ENCODE measurements around the gene FAM240A.

The FAM240A gene

GRCh38 chr3:46612324-46612723 is at the start of gene FAM240A:
Gene FAM240A, plus strand, starts transcription at chr3:46612525. Its CDS starts 159 bp downstream, at chr3:46612684.
- TF ChIP-seq CTCF (IDR thresholded peaks at IDR 0.05; ENCODE audit: borderline replicate concordance, control extremely low read depth, extremely low read depth, insufficient read depth, missing control alignments): no peak
- in situ Hi-C loops (cut with MboI; ENCODE audit: low sequenced_read_pairs, unreplicated experiment): no loop called here
- DNase-seq (ENCODE audit: low spot score): no peak

GRCh38 chr3:46564190-46565021 is 47.9 kb upstream of the FAM240A start:
- no peak for DNase-seq (ENCODE audit: low spot score)
- in situ Hi-C loops (cut with MboI; ENCODE audit: low sequenced_read_pairs, unreplicated experiment): no loop called here
- no peak for TF ChIP-seq CTCF (IDR thresholded peaks at IDR 0.05; ENCODE audit: borderline replicate concordance, control extremely low read depth, extremely low read depth, insufficient read depth, missing control alignments)

- TF ChIP-seq CTCF (IDR thresholded peaks at IDR 0.05; ENCODE audit: borderline replicate concordance, control extremely low read depth, extremely low read depth, insufficient read depth, missing control alignments): no peak
- no peak for DNase-seq (ENCODE audit: low spot score)
- in situ Hi-C loops (cut with MboI; ENCODE audit: low sequenced_read_pairs, unreplicated experiment): no loop called here
Observed at GRCh38 chr3:46565077-46565476, 47.2 kb upstream of the FAM240A start.

- TF ChIP-seq CTCF (IDR thresholded peaks at IDR 0.05; ENCODE audit: borderline replicate concordance, control extremely low read depth, extremely low read depth, insufficient read depth, missing control alignments): no peak
- in situ Hi-C loops (cut with MboI; ENCODE audit: low sequenced_read_pairs, unreplicated experiment): no loop called here
- no peak for DNase-seq (ENCODE audit: low spot score)
Observed at GRCh38 chr3:46565607-46566039, 46.7 kb upstream of the FAM240A start.

- in situ Hi-C loops (cut with MboI; ENCODE audit: low sequenced_read_pairs, unreplicated experiment): no loop called here
- DNase-seq (ENCODE audit: low spot score): no peak
- no peak for TF ChIP-seq CTCF (IDR thresholded peaks at IDR 0.05; ENCODE audit: borderline replicate concordance, control extremely low read depth, extremely low read depth, insufficient read depth, missing control alignments)
Observed at GRCh38 chr3:46566040-46566641, 46.2 kb upstream of the FAM240A start, which contains the start of gene LRRC2. Gene LRRC2, minus strand, starts transcription at chr3:46566302. Its CDS starts 14,711 bp downstream, at chr3:46551591.

GRCh38 chr3:46571684-46572083 is 40.6 kb upstream of the FAM240A start:
- no peak for DNase-seq (ENCODE audit: low spot score)
- in situ Hi-C loops (cut with MboI; ENCODE audit: low sequenced_read_pairs, unreplicated experiment): no loop called here
- TF ChIP-seq CTCF (IDR thresholded peaks at IDR 0.05; ENCODE audit: borderline replicate concordance, control extremely low read depth, extremely low read depth, insufficient read depth, missing control alignments): no peak

All from GM13976 (cell line).